Retinal pigment epithelial cell (primary cell): Measurements from ENCODE around the gene MAFG.

Experiments
- DNase-seq: peaks from one replicate; pipeline ENCODE4 v3.0.0-alpha.2; 2010; ENCODE audit warnings: low read depth
- H3K4me3 ChIP-seq: 2 replicates; pipeline ENCODE4 v1.5.1; 2011; ENCODE audit warnings: mild to moderate bottlenecking, low read length, control low read depth, moderate library complexity
- CTCF ChIP-seq: conservative IDR thresholded peaks from 2 replicates; pipeline ENCODE4 v1.5.1; 2011; ENCODE audit warnings: low read depth, low read length, control low read depth, inconsistent platforms

MAFG gene

GRCh38 chr17:81933178-81933699 lies 5.7 kb upstream of the MAFG start:
- no peak for DNase-seq
- no peak overlapping the region for H3K4me3 ChIP-seq
- TF ChIP-seq CTCF = no peak

- no peak for TF ChIP-seq CTCF
- H3K4me3 ChIP-seq = no peak overlapping the region
- DNase-seq = no peak
Observed at GRCh38 chr17:81932333-81932983, 4.9 kb upstream of the MAFG start.

- no peak for DNase-seq
- TF ChIP-seq CTCF = no peak
- H3K4me3 ChIP-seq = no peak overlapping the region
Observed at GRCh38 chr17:81931557-81932332, 4.2 kb upstream of the MAFG start.

GRCh38 chr17:81931189-81931556 lies 3.6 kb upstream of the MAFG start:
- no peak for TF ChIP-seq CTCF
- H3K4me3 ChIP-seq = no peak overlapping the region
- no peak for DNase-seq

GRCh38 chr17:81930142-81931125 lies 2.9 kb upstream of the MAFG start:
- TF ChIP-seq CTCF = no peak
- no peak overlapping the region for H3K4me3 ChIP-seq
- no peak for DNase-seq

- H3K4me3 ChIP-seq = no peak overlapping the region
- TF ChIP-seq CTCF = no peak
- no peak for DNase-seq
Observed at GRCh38 chr17:81929253-81930141, 2.0 kb upstream of the MAFG start.
